Activated T-helper 1 cell treated with anti-CD3 and anti-CD28 coated beads, Interleukin-12 subunit alpha, Interleukin-12 subunit beta, Interleukin-2, Interleukin-4 antibody, amounts not matched to agents 30 ng/mL and 10 ng/mL and 1 ng/mL, durations not matched to agents 14 hours and 24 hours and 36 hours (primary cell): ENCODE data around the gene ADAMTS9. TPM values are rescaled to one million over a fixed set of nuclear protein-coding genes. Genes with fewer than 3 reads are reported as not detected.

Experiments
- DNase-seq: peaks from one replicate; pipeline ENCODE4 v3.0.0; 2021; ENCODE audit warnings: low spot score
- H3K27ac Mint-ChIP-seq: one replicate; pipeline ENCODE4 v1.8.0; 2021; ENCODE audit warnings: mild to moderate bottlenecking, mixed read lengths
- H3K27me3 Mint-ChIP-seq: one replicate; pipeline ENCODE4 v1.8.0; 2022; ENCODE audit warnings: mild to moderate bottlenecking, moderate library complexity, mixed read lengths; ENCODE audit not compliant: insufficient read depth
- H3K36me3 Mint-ChIP-seq: one replicate; pipeline ENCODE4 v1.8.0; 2021; ENCODE audit warnings: low read depth, mixed read lengths
- H3K4me1 Mint-ChIP-seq: one replicate; pipeline ENCODE4 v1.8.0; 2021; ENCODE audit warnings: low read depth, mixed read lengths
- H3K4me3 Mint-ChIP-seq: one replicate; pipeline ENCODE4 v1.8.0; 2021; ENCODE audit warnings: mild to moderate bottlenecking, moderate library complexity, mixed read lengths
- H3K9me3 Mint-ChIP-seq: one replicate; pipeline ENCODE4 v1.8.0; 2021; ENCODE audit warnings: mixed read lengths
- intact Hi-C: fragments of 100-400 bp; cut with micrococcal nuclease; formaldehyde crosslinking; loops from one replicate; pipeline ENCODE4 v1.15.1; 2024
- total RNA-seq: library from RNA; stranded (reverse); gene quantifications from 2 replicates; pipeline ENCODE4 v1.2.3, GENCODE V29; 2022

Gene ADAMTS9
- total RNA-seq, 1 donor from 2014 or later = not detected

- Mint-ChIP-seq H3K27me3 (no peaks in the 10 kb centered on the region), H3K9me3 (no peaks in the 10 kb centered on the region), H3K27ac (no peak overlapping the region), H3K4me3 (no peak overlapping the region), H3K4me1 (no peaks in the 10 kb centered on the region), H3K36me3 (no peaks in the 10 kb centered on the region)
- no peak for DNase-seq
- intact Hi-C loops = no loop called here
Measured at GRCh38 chr3:64561325-64561843, 126.4 kb downstream of the ADAMTS9 start.

DNA sequence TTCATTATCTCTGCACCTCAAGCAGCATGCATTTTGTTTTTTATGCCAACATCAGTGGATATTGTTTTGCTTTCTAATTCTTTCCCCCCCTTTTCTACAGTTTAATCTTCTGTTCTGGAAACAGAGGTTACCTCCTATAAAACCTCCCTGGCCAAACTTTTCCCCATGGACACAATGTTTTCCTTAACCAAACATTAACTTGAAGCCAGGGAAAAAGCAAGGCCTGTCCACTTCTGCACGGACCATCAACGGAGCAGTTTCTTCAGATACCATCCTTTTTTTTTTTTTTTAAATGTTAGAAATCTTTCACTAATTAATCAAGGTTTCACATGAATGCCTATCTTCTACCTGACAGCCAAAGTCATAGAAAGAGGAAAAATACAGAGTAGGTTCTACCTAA is 127.0 kb downstream of the ADAMTS9 start:
- intact Hi-C loops = no loop called here

DNA sequence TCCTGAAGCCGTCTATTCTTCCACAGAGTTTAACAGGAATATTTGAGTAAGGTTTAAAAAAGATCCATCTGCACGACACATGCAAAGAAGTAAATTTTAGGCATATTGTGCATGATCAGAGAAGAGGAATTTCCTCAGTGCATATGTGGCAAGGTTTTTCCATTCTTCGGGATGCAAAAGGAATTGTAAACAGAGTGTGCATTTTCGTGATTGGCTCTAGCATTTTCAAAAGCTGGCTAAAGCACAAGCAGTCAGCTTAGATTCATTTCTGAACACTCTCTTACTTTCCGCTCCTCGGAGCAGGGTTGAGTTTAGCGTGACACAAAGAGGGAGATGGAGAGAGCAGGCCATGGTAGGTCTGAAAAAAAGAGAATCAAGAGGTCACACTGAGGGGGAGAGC is 128.2 kb downstream of the ADAMTS9 start:
- intact Hi-C loops = no loop called here
- no peaks in the 10 kb centered on the region for H3K4me1 Mint-ChIP-seq
- no peaks in the 10 kb centered on the region for H3K36me3 Mint-ChIP-seq
- H3K4me3 Mint-ChIP-seq = no peak overlapping the region
- no peaks in the 10 kb centered on the region for H3K9me3 Mint-ChIP-seq
- H3K27ac Mint-ChIP-seq = no peak overlapping the region
- H3K27me3 Mint-ChIP-seq = no peaks in the 10 kb centered on the region
- DNase-seq = no peak

More for the DNA sequence above, 127.0 kb downstream of the ADAMTS9 start:
- Mint-ChIP-seq H3K27me3 (no peaks in the 10 kb centered on the region), H3K4me3 (no peak overlapping the region), H3K9me3 (no peaks in the 10 kb centered on the region), H3K27ac (no peak overlapping the region), H3K36me3 (no peaks in the 10 kb centered on the region), H3K4me1 (no peaks in the 10 kb centered on the region)
- DNase-seq = no peak

- no peaks in the 10 kb centered on the region for H3K36me3 Mint-ChIP-seq
- DNase-seq = no peak
- peaks cover 2% of the 10 kb centered on the region for H3K27me3 Mint-ChIP-seq
- no peaks in the 10 kb centered on the region for H3K4me1 Mint-ChIP-seq
- H3K9me3 Mint-ChIP-seq = no peaks in the 10 kb centered on the region
- intact Hi-C loops = no loop called here
- no peak overlapping the region for H3K4me3 Mint-ChIP-seq
- H3K27ac Mint-ChIP-seq = no peak overlapping the region
Measured at GRCh38 chr3:64556046-64556445, 131.8 kb downstream of the ADAMTS9 start.

- no peak overlapping the region for H3K27ac Mint-ChIP-seq
- H3K4me1 Mint-ChIP-seq = no peaks in the 10 kb centered on the region
- H3K9me3 Mint-ChIP-seq = no peaks in the 10 kb centered on the region
- intact Hi-C loops = no loop called here
- H3K27me3 Mint-ChIP-seq = peaks cover 2% of the 10 kb centered on the region
- DNase-seq = no peak
- no peak overlapping the region for H3K4me3 Mint-ChIP-seq
- H3K36me3 Mint-ChIP-seq = no peaks in the 10 kb centered on the region
Measured at GRCh38 chr3:64555351-64555750, 132.4 kb downstream of the ADAMTS9 start.

DNA sequence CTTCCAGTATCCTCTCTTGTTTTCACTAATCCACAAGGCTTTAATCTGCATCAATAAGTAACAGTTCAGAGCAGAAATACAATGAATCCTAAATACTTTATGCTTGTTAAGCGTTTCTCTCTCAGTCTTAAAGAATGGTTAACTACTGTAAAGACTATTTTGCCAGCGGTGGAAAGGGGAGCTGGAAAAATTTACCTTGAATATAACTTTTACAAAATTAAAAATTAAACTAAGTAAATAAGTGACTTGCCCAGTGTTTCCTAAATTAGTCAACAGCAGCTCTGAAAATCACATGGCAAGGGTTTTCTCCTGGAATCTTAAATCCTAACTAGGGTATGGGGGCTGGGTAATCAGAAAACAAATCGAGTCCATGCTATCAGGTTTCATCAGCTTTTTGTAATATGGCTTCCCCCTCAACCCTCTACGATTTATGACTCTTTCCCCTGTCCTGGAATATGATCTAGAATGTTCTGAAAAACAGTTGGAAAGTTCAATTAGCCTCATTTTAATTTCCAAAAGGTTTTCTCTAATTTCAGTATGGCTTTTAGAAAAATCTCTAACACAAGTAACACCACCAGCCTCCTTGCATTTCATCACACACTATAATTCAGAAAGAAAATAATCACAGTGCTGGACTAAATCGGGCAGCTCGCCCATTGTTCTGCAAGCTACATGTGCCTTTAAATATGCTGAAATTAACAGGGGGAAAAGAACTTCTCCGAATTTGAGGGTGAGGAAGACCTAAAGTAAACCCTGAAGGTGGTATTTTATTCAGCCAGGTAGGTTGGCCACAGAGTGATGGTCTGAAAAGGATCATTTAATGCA is 133.5 kb downstream of the ADAMTS9 start:
- DNase-seq = no peak
- Mint-ChIP-seq H3K9me3 (no peaks in the 10 kb centered on the region), H3K27me3 (peaks cover 2% of the 10 kb centered on the region), H3K36me3 (no peaks in the 10 kb centered on the region), H3K4me3 (no peak overlapping the region), H3K4me1 (no peaks in the 10 kb centered on the region), H3K27ac (no peak overlapping the region)
- intact Hi-C loops = no loop called here

GRCh38 chr3:64552966-64553365 is 134.8 kb downstream of the ADAMTS9 start:
- H3K36me3 Mint-ChIP-seq = no peaks in the 10 kb centered on the region
- no peak overlapping the region for H3K27ac Mint-ChIP-seq
- peaks cover 2% of the 10 kb centered on the region for H3K27me3 Mint-ChIP-seq
- no peaks in the 10 kb centered on the region for H3K9me3 Mint-ChIP-seq
- intact Hi-C loops = no loop called here
- H3K4me3 Mint-ChIP-seq = no peak overlapping the region
- no peaks in the 10 kb centered on the region for H3K4me1 Mint-ChIP-seq
- no peak for DNase-seq

DNA sequence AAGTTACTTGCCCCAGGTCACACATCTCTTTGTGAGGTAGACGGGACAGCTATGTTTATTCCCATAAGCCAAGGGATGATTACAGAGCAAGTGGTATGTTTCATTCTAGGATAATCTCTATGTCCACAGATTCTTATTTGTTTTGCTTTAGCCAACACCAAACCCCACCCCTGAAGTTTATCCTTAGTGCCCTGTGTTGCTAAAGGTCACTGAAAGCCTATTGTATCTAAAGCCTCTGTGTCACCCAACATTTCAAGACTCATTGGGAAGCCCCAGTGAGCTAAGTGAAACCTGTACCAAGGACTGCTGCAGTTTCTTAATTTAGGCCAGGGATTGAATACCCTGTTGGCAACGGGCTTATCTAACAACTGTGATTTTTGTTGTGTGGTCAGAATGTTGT is 135.6 kb downstream of the ADAMTS9 start:
- Mint-ChIP-seq H3K27ac (no peak overlapping the region), H3K27me3 (peaks cover 2% of the 10 kb centered on the region), H3K4me3 (no peak overlapping the region), H3K4me1 (no peaks in the 10 kb centered on the region), H3K36me3 (no peaks in the 10 kb centered on the region), H3K9me3 (no peaks in the 10 kb centered on the region)
- DNase-seq = no peak
- intact Hi-C loops = no loop called here

GRCh38 chr3:64551697-64552096 is 136.1 kb downstream of the ADAMTS9 start:
- Mint-ChIP-seq H3K36me3 (no peaks in the 10 kb centered on the region), H3K9me3 (no peaks in the 10 kb centered on the region), H3K27me3 (peaks cover 2% of the 10 kb centered on the region), H3K4me3 (no peak overlapping the region), H3K27ac (no peak overlapping the region), H3K4me1 (no peaks in the 10 kb centered on the region)
- intact Hi-C loops = no loop called here
- no peak for DNase-seq

GRCh38 chr3:64550745-64551144 is 137.1 kb downstream of the ADAMTS9 start:
- H3K9me3 Mint-ChIP-seq = no peaks in the 10 kb centered on the region
- no peaks in the 10 kb centered on the region for H3K36me3 Mint-ChIP-seq
- H3K27me3 Mint-ChIP-seq = peaks cover 2% of the 10 kb centered on the region
- H3K4me1 Mint-ChIP-seq = no peaks in the 10 kb centered on the region
- no peak overlapping the region for H3K27ac Mint-ChIP-seq
- no peak overlapping the region for H3K4me3 Mint-ChIP-seq
- intact Hi-C loops = no loop called here
- no peak for DNase-seq

DNA sequence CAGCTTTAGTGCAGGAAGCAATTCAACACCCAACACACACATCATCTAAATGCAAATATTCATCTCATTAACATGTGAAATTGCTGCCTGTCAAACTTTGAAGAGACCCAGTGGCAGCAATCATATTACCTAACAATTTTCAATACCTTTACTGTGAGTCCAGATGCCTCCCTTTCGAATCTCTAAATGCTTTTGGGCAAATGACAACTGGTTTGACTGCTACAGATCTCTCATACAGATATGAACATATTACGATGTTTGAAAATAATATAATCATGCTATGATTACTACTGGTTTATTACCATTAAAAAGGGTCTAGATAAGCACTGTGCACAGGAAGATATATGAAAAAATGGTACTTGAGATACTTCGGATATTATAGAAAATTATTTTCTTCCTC is 137.9 kb downstream of the ADAMTS9 start:
- H3K27ac Mint-ChIP-seq = no peak overlapping the region
- H3K36me3 Mint-ChIP-seq = no peaks in the 10 kb centered on the region
- no peak overlapping the region for H3K4me3 Mint-ChIP-seq
- H3K9me3 Mint-ChIP-seq = no peaks in the 10 kb centered on the region
- peaks cover 2% of the 10 kb centered on the region for H3K27me3 Mint-ChIP-seq
- H3K4me1 Mint-ChIP-seq = no peaks in the 10 kb centered on the region
- intact Hi-C loops = no loop called here
- DNase-seq = no peak

DNA sequence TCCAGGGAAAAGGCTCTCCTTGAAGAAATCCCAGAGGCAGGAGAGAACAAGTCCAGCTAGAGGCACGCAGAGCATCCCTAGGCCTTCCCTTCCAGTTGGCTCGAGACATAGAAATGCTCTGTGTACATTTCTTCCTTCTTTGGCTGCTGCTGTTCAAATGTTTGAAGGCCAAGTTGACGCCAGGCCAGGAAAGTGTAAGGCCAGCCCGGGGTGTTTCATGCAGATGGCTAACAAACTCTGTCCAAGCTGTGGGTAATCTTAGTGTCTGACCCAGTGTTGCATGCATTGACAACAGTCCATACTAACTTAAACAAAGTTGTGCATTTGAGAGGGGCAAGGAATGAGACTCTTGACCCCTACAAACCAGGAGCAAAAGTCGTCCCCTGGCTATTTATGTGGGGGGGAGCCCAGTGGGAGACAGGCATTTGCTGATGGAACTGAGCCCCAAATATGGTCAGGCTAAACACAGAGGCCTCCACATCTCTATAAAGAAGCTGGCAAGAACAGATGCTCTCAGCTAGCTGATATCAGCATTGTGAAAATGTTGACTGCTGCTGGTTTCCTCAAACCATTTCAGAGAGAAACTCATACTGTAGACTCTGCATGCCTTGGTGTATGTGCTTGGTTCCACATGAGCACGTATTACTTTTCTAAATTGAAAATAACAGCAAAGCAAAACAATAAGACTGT is 139.5 kb downstream of the ADAMTS9 start:
- no peaks in the 10 kb centered on the region for H3K9me3 Mint-ChIP-seq
- H3K36me3 Mint-ChIP-seq = no peaks in the 10 kb centered on the region
- no peaks in the 10 kb centered on the region for H3K4me1 Mint-ChIP-seq
- peaks cover 2% of the 10 kb centered on the region for H3K27me3 Mint-ChIP-seq
- H3K27ac Mint-ChIP-seq = no peak overlapping the region
- no peak overlapping the region for H3K4me3 Mint-ChIP-seq
- no peak for DNase-seq
- intact Hi-C loops = no loop called here

- Mint-ChIP-seq H3K9me3 (no peaks in the 10 kb centered on the region), H3K4me3 (no peak overlapping the region), H3K36me3 (no peaks in the 10 kb centered on the region), H3K4me1 (no peaks in the 10 kb centered on the region), H3K27me3 (no peaks in the 10 kb centered on the region), H3K27ac (no peak overlapping the region)
- no peak for DNase-seq
- intact Hi-C loops = no loop called here
Measured at GRCh38 chr3:64546856-64547255, 140.9 kb downstream of the ADAMTS9 start.
